Measurements from ENCODE around the gene CDK5RAP1.
A peak's percentile ranks its signal among the peaks of the same experiment; 100 is the strongest.

The CDK5RAP1 gene

GRCh38 chr20:33401184-33401920 is at the start of gene CDK5RAP1:
CDK5RAP1 (minus strand) TSS chr20:33401519; CDS start chr20:33397064, 4,455 bp downstream.
- no peak for TF ChIP-seq PATZ1 (CRISPR knock-in tag; IDR thresholded peaks at IDR 0.05; ENCODE audit: borderline replicate concordance)
- peak; percentile 16; the same call in 1 of the 2 replicates for TF ChIP-seq ZNF8 (CRISPR knock-in tag; IDR thresholded peaks at IDR 0.05)
- ATAC-seq, result peak; percentile 98

- ATAC-seq, result peak; percentile 47; the same call in 1 of the 3 replicates
- TF ChIP-seq TCF4 (CRISPR knock-in tag; IDR thresholded peaks at IDR 0.05; ENCODE audit: borderline replicate concordance) (no peak), BACH2 (CRISPR knock-in tag; IDR thresholded peaks at IDR 0.05; ENCODE audit: borderline replicate concordance) (no peak), CSDC2 (CRISPR knock-in tag; IDR thresholded peaks at IDR 0.05) (no peak), ZFP30 (CRISPR knock-in tag; IDR thresholded peaks at IDR 0.05) (no peak), CSRNP3 (CRISPR knock-in tag; IDR thresholded peaks at IDR 0.05) (no peak), ZC3H10 (CRISPR knock-in tag; IDR thresholded peaks at IDR 0.05) (no peak), POU6F1 (CRISPR knock-in tag; IDR thresholded peaks at IDR 0.05; ENCODE audit: borderline replicate concordance, low read depth) (no peak), ESRRG (CRISPR knock-in tag; IDR thresholded peaks at IDR 0.05) (no peak), PPARA (CRISPR knock-in tag; IDR thresholded peaks at IDR 0.05; ENCODE audit: borderline replicate concordance) (no peak), TOX (CRISPR knock-in tag; IDR thresholded peaks at IDR 0.05; ENCODE audit: borderline replicate concordance) (no peak), ZNF565 (CRISPR knock-in tag; conservative IDR thresholded peaks at IDR 0.05; ENCODE audit: low read depth) (no peak), PATZ1 (CRISPR knock-in tag; IDR thresholded peaks at IDR 0.05; ENCODE audit: borderline replicate concordance) (no peak), OSR1 (CRISPR knock-in tag; IDR thresholded peaks at IDR 0.05) (no peak), ARNTL (CRISPR knock-in tag; IDR thresholded peaks at IDR 0.05; ENCODE audit: borderline replicate concordance, low read depth) (no peak), GLIS3 (CRISPR knock-in tag; IDR thresholded peaks at IDR 0.05) (no peak), SNAI2 (CRISPR knock-in tag; IDR thresholded peaks at IDR 0.05) (no peak)
These were observed 49.5 kb upstream of the CDK5RAP1 start for GRCh38 chr20:33450867-33451266.

GRCh38 chr20:33445881-33446625 is 44.7 kb upstream of the CDK5RAP1 start:
- no peak for ATAC-seq
- no peak for TF ChIP-seq TOX (CRISPR knock-in tag; IDR thresholded peaks at IDR 0.05; ENCODE audit: borderline replicate concordance)
- TF ChIP-seq ZFP30 (CRISPR knock-in tag; IDR thresholded peaks at IDR 0.05), result no peak
- TF ChIP-seq CREB5 (CRISPR knock-in tag; IDR thresholded peaks at IDR 0.05; ENCODE audit: low read depth), result no peak
- no peak for TF ChIP-seq POU6F1 (CRISPR knock-in tag; IDR thresholded peaks at IDR 0.05; ENCODE audit: borderline replicate concordance, low read depth)
- TF ChIP-seq PATZ1 (CRISPR knock-in tag; IDR thresholded peaks at IDR 0.05; ENCODE audit: borderline replicate concordance), result no peak
- no peak for TF ChIP-seq CSDC2 (CRISPR knock-in tag; IDR thresholded peaks at IDR 0.05)
- TF ChIP-seq TSHZ2 (CRISPR knock-in tag; IDR thresholded peaks at IDR 0.05), result no peak
- TF ChIP-seq ZNF8 (CRISPR knock-in tag; IDR thresholded peaks at IDR 0.05), result no peak
- no peak for TF ChIP-seq ISL1 (CRISPR knock-in tag; IDR thresholded peaks at IDR 0.05)
- TF ChIP-seq RARB (CRISPR knock-in tag; IDR thresholded peaks at IDR 0.05), result no peak
